CD4-positive, alpha-beta T cell (primary cell): ENCODE data around the gene CYBRD1. TPM values are rescaled to one million over a fixed set of nuclear protein-coding genes. Genes with fewer than 3 reads are reported as not detected.
A peak's percentile ranks its signal among the peaks of the same experiment; 100 is the strongest.

Source experiments
- ATAC-seq: fragments of 200-7000 bp; cut with Tn5 transposase; one replicate; pipeline ENCODE4 v1.10.0; 2022; ENCODE audit warnings: mild to moderate bottlenecking; ENCODE audit not compliant: poor library complexity
- CTCF ChIA-PET: fragments of 350-600 bp; sonication (Branson Sonifier 250); formaldehyde crosslinking; loops from one replicate; lab custom pipeline; 2021; ENCODE audit warnings: antibody characterized with exemption, inconsistent platforms; lab: Charles Lee
- POLR2A ChIA-PET: fragments of 350-600 bp; sonication (Branson Sonifier 250); formaldehyde crosslinking; loops from one replicate; lab custom pipeline; 2021; ENCODE audit warnings: antibody characterized with exemption, inconsistent platforms; lab: Charles Lee
- DNase-seq, 14 experiments: peaks; one replicate each; pipeline ENCODE4 v3.0.0-alpha.2; 2013 to 2020; ENCODE audit warnings: mixed read lengths in 2 of 14
- H3K27ac ChIP-seq, 2 donors: one replicate each; pipeline versions ENCODE4 v1.5.1 to v1.7.0; 2013; ENCODE audit warnings: low read length in 2 of 2, low read depth in 1 of 2, mild to moderate bottlenecking in 1 of 2
- H3K27me3 ChIP-seq, 2 experiments: 1 replicate in 1 of 2; 2 replicates in 1 of 2; pipeline versions ENCODE4 v1.6.1 to v1.7.0; 2013; ENCODE audit warnings: low read length in 2 of 2, control low read depth in 1 of 2, mild to moderate bottlenecking in 1 of 2, moderate library complexity in 1 of 2; ENCODE audit not compliant: insufficient read depth in 2 of 2, control insufficient read depth in 1 of 2
- H3K36me3 ChIP-seq: one replicate; pipeline ENCODE4 v1.6.1; 2013; ENCODE audit warnings: low read length, control low read depth; ENCODE audit not compliant: insufficient read depth
- H3K4me1 ChIP-seq: one replicate; pipeline ENCODE4 v1.6.1; 2013; ENCODE audit warnings: low read length, control low read depth; ENCODE audit not compliant: insufficient read depth
- H3K4me3 ChIP-seq: one replicate; pipeline ENCODE4 v1.5.1; 2013; ENCODE audit warnings: mild to moderate bottlenecking, low read length, moderate library complexity
- H3K9me3 ChIP-seq, 2 experiments: 1 replicate in 1 of 2; 2 replicates in 1 of 2; pipeline versions ENCODE4 v1.6.1 to v1.7.0; 2013; ENCODE audit warnings: low read length in 2 of 2, mild to moderate bottlenecking in 2 of 2, control low read depth in 1 of 2, moderate library complexity in 1 of 2; ENCODE audit not compliant: control insufficient read depth in 1 of 2, insufficient read depth in 1 of 2
- H3K27ac Mint-ChIP-seq: one replicate; pipeline ENCODE4 v1.8.0; 2020; ENCODE audit warnings: mixed read lengths
- H3K27me3 Mint-ChIP-seq: one replicate; pipeline ENCODE4 v1.8.0; 2021; ENCODE audit warnings: mixed read lengths
- H3K36me3 Mint-ChIP-seq: one replicate; pipeline ENCODE4 v1.8.0; 2021; ENCODE audit warnings: low read depth, mixed read lengths
- H3K4me1 Mint-ChIP-seq: one replicate; pipeline ENCODE4 v1.8.0; 2021; ENCODE audit warnings: low read depth, mixed read lengths
- H3K4me3 Mint-ChIP-seq: one replicate; pipeline ENCODE4 v1.8.0; 2020; ENCODE audit warnings: mild to moderate bottlenecking, mixed read lengths
- H3K9me3 Mint-ChIP-seq: one replicate; pipeline ENCODE4 v1.8.0; 2020; ENCODE audit warnings: mixed read lengths
- intact Hi-C, 2 experiments: fragments of 100-400 bp; cut with DNase I in 1 of 2; cut with micrococcal nuclease in 1 of 2; formaldehyde crosslinking; loops; one replicate each; pipeline versions ENCODE4 v1.15.1 to v1.9.0; 2023 to 2025; cut with DNase I, micrococcal nuclease
- total RNA-seq, 174 experiments: library from RNA in 2 of 174; stranded (reverse) in 2 of 174; gene quantifications; one replicate each; pipeline ENCODE4 v1.2.3 and lab custom pipeline; 2021 to 2026
- TF ChIP-seq, protein P1 (sequence below): fragments of 200-600 bp; IDR thresholded peaks from one replicate; pipeline ENCODE4 v1.8.0; 2022; ENCODE audit warnings: antibody characterized with exemption, mild to moderate bottlenecking

Gene CYBRD1
- total RNA-seq, 2 experiments from 2014 or later, result 0.27 to 0.45 TPM

DNA sequence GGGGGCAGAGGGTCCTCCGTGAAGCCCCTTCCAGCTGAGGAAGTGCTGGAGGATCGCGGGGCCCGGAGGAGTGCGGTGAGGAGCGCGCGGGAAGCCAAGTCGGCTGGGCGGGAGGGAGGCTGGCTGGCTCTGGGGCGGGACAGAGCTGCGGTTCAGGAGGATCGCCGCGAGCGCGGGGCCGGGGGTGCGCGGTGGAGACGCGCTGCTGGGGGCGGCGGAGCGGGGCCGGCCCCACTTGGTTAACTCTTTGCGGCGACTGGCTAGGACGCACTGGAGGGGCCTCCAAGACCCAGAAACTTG, 464 bp downstream of the CYBRD1 start:
- Histone ChIP-seq H3K27me3 (peaks cover 25 to 36% of the 10 kb centered on the region in 2 experiments), H3K4me1 (peaks cover 23% of the 10 kb centered on the region), H3K9me3 (peaks cover 0 to 14% of the 10 kb centered on the region in 2 experiments), H3K4me3 (peak overlapping the region; percentile 46), H3K36me3 (no peaks in the 10 kb centered on the region), H3K27ac (no peak overlapping the region)
- Mint-ChIP-seq H3K4me3 (peak overlapping the region; percentile 67), H3K27me3 (peaks cover 67% of the 10 kb centered on the region), H3K4me1 (peaks cover 9% of the 10 kb centered on the region), H3K36me3 (no peaks in the 10 kb centered on the region), H3K9me3 (no peaks in the 10 kb centered on the region), H3K27ac (no peak overlapping the region)
- ChIA-PET POLR2A (no interaction called here), CTCF (no interaction called here)
- peak in 1 of 14 experiments; percentile 2 for DNase-seq
- no peak for ATAC-seq
- TF ChIP-seq, protein P1, sequence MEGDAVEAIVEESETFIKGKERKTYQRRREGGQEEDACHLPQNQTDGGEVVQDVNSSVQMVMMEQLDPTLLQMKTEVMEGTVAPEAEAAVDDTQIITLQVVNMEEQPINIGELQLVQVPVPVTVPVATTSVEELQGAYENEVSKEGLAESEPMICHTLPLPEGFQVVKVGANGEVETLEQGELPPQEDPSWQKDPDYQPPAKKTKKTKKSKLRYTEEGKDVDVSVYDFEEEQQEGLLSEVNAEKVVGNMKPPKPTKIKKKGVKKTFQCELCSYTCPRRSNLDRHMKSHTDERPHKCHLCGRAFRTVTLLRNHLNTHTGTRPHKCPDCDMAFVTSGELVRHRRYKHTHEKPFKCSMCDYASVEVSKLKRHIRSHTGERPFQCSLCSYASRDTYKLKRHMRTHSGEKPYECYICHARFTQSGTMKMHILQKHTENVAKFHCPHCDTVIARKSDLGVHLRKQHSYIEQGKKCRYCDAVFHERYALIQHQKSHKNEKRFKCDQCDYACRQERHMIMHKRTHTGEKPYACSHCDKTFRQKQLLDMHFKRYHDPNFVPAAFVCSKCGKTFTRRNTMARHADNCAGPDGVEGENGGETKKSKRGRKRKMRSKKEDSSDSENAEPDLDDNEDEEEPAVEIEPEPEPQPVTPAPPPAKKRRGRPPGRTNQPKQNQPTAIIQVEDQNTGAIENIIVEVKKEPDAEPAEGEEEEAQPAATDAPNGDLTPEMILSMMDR, result no peak
- intact Hi-C loops, result no loop called here

DNA sequence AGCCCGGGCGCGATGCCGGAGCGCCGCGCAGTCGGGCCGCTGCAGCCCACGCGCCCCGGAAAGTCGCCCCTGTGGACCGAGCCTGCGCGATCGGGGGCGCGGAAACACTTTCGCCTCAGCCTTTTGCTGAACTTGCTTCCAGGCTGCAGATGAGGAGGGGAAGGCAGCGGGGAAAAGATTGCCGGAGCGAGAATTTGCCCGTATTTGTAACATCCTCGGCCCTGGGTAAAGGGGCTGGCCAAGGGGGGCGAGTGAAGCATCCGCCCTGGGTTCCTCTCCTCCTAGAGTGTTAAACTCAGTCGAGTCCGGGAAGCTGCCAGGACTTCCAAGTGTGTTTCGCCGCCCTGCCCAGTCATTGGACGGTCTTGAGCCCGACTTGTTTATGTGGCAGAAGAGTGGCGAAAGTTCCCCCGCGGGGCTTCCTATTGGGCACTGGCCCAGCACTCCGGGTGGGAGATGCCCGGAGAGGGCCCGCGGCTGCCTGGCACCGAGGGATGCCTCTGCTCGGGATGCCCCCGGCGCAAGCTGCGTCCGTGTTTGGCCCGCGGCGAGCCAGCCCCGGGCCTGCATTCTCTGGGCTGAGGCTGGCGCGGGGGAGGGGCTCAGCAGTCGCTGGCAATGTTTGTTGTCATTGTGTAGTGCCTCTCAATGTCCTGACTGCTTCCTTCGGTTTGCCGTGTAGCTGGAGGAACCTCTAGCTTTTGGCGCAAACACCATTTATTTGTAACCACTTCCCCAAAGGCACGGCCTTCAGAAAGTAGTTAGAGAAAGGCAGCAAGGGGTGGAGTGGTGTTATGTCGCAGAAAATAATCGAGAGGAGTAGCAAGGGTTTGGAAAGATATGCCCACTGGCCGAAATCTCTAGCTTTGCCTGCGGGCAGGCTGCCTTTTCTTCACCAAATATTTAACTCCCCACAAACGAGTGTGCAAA, 1.1 kb downstream of the CYBRD1 start:
- no peak overlapping the region for H3K27ac ChIP-seq
- POLR2A ChIA-PET, result interaction anchor here (0.5 kb wide), 1 partner anchor 170 kb away, joined by 3 read pairs; no protein-coding TSS in a partner anchor
- Mint-ChIP-seq H3K36me3 (no peaks in the 10 kb centered on the region), H3K4me1 (peaks cover 9% of the 10 kb centered on the region), H3K27ac (no peak overlapping the region), H3K27me3 (peaks cover 70% of the 10 kb centered on the region), H3K4me3 (peak overlapping the region; percentile 51), H3K9me3 (no peaks in the 10 kb centered on the region)
- TF ChIP-seq, protein P1, result no peak
- H3K36me3 ChIP-seq, result no peaks in the 10 kb centered on the region
- ATAC-seq, result no peak
- peak overlapping the region; percentile 47 for H3K4me3 ChIP-seq
- H3K9me3 ChIP-seq, result peaks cover 0 to 14% of the 10 kb centered on the region in 2 experiments
- intact Hi-C loops, result no loop called here
- peaks cover 23% of the 10 kb centered on the region for H3K4me1 ChIP-seq
- peaks cover 25 to 36% of the 10 kb centered on the region in 2 experiments for H3K27me3 ChIP-seq
- CTCF ChIA-PET, result no interaction called here
- DNase-seq, result peak in 3 of 14 experiments; percentile 15 to 23 (median 23)

- intact Hi-C loops, result no loop called here
- no peak overlapping the region for H3K27ac ChIP-seq
Measured at GRCh38 chr2:171524018-171524401, 1.7 kb downstream of the CYBRD1 start.

More at GRCh38 chr2:171524018-171524401, 1.7 kb downstream of the CYBRD1 start:
- peaks cover 72% of the 10 kb centered on the region for H3K27me3 Mint-ChIP-seq
- H3K36me3 Mint-ChIP-seq, result no peaks in the 10 kb centered on the region
- peaks cover 9% of the 10 kb centered on the region for H3K4me1 Mint-ChIP-seq
- Histone ChIP-seq H3K27me3 (peaks cover 25 to 36% of the 10 kb centered on the region in 2 experiments), H3K4me1 (peaks cover 23% of the 10 kb centered on the region), H3K9me3 (peaks cover 0 to 14% of the 10 kb centered on the region in 2 experiments), H3K4me3 (no peak overlapping the region), H3K36me3 (no peaks in the 10 kb centered on the region)
- no peak for DNase-seq
- ChIA-PET POLR2A (no interaction called here), CTCF (no interaction called here)
- no peak for ATAC-seq
- H3K27ac Mint-ChIP-seq, result no peak overlapping the region
- TF ChIP-seq, protein P1, result no peak
- no peaks in the 10 kb centered on the region for H3K9me3 Mint-ChIP-seq
- H3K4me3 Mint-ChIP-seq, result peak overlapping the region; percentile 51
